ENCODE results near the gene ZNF606.

- TF ChIP-seq CTCF (conservative IDR thresholded peaks at IDR 0.05) (no peak), ZFX (IDR thresholded peaks at IDR 0.05) (no peak)
Observed at GRCh38 chr19:58044886-58045285, 42.3 kb upstream of the ZNF606 start.

All from C4-2B (cell line).